DMS114 treated with DMSO at 0.1 percent for 48 hours (cell line): ENCODE data around the gene RAB40B.
"Not testable (repeated sequence)": the region's sequence is repeated elsewhere in the genome, so short reads cannot be mapped to it uniquely, and the experiment has no call there.

Experiments
- DNase-seq: peaks from one replicate; lab custom pipeline; 2025; ENCODE audit not compliant: unreplicated experiment; lab: John Stamatoyannopoulos, UW

The RAB40B gene, protein sequence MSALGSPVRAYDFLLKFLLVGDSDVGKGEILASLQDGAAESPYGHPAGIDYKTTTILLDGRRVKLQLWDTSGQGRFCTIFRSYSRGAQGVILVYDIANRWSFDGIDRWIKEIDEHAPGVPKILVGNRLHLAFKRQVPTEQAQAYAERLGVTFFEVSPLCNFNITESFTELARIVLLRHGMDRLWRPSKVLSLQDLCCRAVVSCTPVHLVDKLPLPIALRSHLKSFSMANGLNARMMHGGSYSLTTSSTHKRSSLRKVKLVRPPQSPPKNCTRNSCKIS

GRCh38 chr17:82698065-82698973 is at the start of gene RAB40B:
TSS of gene RAB40B (minus strand) at chr17:82698698. CDS start at chr17:82698596, 102 bp downstream.
- DNase-seq, result peak; percentile 96

DNA sequence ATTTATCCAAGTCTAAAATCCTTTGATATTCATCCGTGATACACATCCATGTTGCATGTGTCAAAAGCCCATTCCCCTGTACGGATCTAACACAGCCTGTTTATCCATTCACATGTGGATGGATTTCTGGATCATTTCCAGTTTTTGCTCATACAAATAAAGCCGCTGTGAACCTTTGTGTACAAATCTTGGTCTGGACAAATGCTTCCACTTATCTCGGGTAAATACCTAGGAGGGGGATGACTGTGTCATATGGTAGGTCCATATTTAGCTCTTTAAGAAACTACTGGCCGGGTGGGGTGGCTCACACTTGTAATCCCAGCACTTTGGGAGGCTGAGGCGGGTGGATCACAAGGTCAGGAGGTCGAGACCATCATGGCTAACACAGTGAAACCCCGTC is 47.0 kb upstream of the RAB40B start:
- no peak for DNase-seq

- not testable (repeated sequence) for DNase-seq
Measured at GRCh38 chr17:82744736-82745135, 46.2 kb upstream of the RAB40B start.

- DNase-seq, result no peak
Measured at GRCh38 chr17:82743344-82744219, 45.1 kb upstream of the RAB40B start.

DNA sequence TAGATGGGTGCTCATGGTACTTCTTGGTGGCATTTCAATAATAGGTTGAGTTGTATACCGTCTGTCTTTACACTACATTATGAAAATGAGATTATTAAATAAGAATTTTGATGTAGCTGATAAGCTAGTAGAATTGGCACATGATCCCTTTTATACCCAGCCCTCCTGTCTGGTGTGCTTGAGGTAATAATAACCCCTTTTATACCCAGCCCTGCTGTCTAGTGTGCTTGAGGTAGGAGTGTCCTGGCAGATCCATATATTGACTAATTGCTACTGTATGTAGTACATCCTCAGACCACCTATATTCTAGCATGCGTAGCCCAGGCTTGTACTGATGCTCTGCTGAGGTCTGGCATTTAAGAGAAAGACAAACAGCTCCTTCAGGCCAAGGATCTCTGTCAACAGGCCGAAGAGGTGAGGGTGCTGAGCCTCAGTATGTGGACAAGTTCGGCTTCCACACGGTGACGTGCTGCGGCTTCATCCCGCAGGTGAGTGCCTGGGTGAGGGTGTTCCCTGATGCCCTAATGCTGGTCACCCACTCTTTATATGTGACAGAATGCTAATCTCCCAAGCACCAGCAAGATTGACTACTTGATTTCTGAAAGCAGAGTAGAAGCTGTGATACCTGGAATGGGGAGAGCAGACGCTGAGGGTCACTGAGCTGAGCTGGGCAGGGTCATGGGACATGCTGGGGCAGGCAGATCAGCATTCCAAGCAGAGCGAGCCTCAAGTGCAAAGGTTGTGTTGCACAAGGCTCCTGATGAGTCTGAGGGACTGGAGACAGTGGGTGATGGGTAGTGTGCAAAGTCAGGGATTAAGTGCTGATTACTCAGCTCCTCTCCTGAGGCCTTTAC is 42.6 kb upstream of the RAB40B start:
- no peak for DNase-seq

- DNase-seq, result no peak
Measured at GRCh38 chr17:82737967-82738877, 39.7 kb upstream of the RAB40B start.

GRCh38 chr17:82736511-82737185 is 38.1 kb upstream of the RAB40B start:
- DNase-seq, result no peak

DNA sequence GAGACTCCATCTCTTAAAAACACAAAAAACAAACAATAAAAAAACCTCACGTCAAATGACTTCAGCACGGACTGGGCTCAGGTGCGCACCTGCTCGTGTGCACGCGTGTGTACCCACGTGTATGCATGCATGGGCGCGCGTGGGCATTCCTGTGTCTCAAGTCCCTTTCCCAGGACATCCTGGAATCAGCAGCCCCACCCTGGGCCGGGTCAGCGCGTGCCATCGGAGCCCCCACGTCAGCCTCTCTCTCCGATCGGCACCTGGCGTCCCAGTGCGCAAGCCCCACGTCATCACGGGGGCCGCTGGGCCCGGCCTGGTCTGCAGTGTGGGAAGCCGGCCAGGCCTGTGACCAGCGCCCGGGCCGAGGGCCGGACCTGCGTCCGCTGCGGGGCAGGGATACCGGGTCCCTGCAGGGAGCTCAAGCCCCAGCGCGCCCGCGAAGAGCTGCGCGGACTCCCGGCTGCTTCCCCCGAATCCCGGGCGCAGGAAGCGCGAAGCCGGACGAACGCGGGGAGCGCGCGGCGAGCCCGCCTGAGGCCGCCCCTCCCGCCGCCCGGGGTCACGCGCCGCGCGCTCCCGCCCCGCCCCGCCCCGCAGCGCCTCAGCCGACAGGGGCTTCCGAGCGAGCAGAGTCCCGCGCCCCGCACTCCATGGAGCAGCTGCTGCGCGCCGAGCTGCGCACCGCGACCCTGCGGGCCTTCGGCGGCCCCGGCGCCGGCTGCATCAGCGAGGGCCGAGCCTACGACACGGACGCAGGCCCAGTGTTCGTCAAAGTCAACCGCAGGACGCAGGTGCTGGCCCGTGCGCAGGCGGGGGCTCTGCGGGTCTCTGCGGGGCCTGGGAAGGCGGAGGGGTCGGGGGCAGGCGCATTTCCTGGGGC is 36.7 kb upstream of the RAB40B start, which contains the start of gene FN3K:
Gene FN3K, plus strand, starts transcription at position 629 of the 880 bp plus-strand sequence. Its CDS starts 22 bp downstream, at position 651.
- peak; percentile 34 for DNase-seq

DNA sequence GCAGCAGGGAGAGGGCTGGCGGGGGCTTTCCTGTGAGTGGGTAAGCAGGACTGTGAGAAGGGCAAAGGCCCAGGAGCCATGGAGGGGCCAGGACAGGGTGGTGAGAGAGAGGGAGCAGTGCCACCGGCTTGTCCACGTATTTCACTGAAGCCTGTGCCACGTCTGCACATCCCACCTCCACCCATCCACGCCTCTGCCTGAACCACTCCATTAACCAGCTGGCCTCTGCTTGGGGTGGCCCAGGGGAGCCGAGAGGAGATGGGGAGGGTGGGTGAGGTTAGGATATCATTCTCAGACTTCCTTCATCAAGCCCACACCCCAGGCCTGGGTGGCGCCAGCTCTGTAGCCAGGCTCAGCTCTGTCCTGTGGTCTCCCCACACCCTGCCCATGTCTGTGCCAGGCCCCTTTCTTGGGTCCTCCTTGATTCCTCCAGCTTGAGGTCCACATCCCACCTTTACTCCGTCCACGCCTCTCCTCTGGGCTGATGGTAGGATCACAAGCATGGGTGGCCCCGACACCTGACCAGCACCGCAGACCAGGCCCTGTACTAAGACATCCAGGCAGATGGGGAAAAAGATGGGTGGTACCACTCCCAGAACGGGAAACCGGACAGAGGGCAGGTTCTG is 33.7 kb upstream of the RAB40B start:
- DNase-seq, result no peak

DNA sequence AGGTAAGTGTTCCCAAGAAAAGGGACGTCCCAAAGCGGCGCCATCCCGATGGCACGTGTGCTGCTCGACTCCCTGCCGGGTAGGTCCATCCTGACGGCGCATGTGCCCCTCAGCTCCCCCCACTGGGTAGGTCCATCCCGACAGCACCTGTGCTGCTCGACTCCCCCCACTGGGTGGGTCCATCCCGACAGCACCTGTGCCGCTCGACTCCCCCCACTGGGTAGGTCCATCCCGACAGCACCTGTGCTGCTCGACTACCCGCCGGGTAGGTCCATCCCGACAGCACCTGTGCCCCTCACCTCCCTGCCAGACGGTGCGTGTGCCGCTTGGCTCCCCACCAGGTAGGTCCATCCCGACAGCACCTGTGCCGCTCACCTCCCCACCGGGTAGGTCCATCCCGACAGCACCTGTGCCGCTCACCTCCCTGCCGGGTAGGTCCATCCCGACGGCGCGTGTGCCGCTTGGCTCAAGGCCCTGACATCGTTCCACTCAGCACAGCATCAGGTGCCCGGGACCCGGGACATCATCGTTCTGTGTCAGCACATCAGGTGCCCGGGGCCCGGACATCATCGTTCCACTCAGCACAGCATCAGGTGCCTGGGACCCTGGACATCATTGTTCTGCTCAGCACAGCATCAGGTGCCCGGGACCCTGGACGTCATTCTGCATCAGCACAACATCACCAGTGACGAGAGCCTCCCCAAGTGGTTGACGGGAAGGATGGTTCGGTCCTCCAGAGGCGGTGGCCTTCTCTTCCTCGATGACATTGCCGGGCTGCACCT is 31.2 kb upstream of the RAB40B start:
- DNase-seq, result no peak

DNA sequence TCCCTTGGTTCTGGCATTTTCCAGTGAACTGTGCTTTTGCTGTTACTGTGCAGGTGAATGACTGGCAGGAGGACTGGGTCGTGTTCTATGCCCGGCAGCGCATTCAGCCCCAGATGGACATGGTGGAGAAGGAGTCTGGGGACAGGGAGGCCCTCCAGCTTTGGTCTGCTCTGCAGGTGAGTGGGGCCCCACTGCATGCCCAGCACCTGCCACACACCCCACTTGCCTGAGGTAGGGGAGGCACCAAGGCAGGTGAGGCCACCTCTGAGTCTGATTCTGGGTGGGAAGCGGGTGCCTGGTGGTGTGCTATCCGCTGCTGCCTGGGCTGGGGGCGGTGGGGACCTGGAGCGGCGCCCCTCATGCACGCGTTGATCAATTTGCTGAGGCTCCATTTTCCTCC is 27.9 kb upstream of the RAB40B start:
- no peak for DNase-seq

GRCh38 chr17:82723169-82723807 is 24.8 kb upstream of the RAB40B start:
- DNase-seq, result no peak

DNA sequence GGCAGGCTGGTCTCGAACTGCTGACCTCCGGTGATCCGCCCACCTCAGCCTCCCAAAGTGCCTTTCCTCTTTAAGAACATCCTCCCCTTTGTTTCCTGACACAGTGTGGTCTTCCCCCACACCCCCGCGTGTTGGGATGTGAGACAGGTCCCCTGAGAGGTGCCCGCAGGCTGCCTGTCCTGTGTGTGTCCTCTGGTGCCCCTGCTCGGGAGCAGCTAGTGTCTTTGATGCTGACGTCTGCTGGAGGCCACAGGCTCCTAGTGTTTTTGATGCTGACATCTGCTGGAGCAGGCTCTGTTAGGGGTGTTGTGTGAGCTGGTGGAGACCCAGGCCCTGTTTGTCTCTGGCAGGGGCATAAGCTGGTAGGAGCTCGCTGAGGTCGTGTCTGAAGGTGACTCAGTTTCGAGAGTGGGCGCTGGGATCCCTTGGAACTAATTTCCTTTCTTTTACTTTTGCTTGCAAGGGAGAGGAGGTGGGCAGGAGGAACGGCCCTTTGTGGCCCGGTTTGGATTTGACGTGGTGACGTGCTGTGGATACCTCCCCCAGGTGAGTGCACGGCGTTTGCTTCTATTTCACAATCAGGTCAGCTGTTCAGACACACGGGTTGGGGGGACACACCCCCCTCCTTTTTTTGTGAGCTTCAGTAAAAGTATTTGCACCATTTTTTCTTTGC is 24.0 kb upstream of the RAB40B start:
- DNase-seq, result no peak

GRCh38 chr17:82720204-82720603 is 21.7 kb upstream of the RAB40B start:
- DNase-seq, result no peak

DNA sequence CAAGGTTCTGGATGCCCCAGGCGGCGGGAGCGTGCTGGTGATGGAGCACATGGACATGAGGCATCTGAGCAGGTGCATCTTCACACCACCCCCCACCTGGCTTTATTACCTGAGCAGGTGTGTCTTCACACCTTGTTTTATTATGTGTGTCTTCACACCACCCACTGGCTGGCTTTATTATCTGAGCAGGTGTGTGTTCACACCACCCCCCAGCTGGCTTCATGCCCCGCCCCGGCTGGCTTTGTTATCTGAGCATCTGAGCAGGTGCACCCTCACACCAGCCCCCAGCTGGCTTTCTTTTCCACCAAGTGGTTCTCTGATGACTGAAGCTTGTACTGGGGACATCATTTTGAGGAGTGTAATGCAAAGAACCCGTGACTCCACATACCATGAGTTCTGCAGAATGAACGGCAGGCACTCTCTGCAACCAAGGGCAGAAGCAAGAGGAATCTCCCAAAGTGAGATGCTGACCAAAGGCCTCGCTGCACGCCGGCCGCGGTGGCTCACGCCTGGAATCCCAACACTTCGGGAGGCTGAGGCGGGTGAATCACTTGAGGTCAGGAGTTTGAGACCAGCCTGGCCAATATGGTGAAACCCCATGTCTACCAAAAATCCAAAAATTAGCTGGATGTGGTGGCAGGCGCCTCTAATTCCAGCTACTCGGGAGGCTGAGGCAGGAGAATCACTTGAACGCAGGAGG is 20.6 kb upstream of the RAB40B start:
- no peak for DNase-seq
